H1 (cell line): ENCODE results near the gene MGLL. TPM values are rescaled to one million over a fixed set of nuclear protein-coding genes. Genes with fewer than 3 reads are reported as not detected.

Experiments
- CTCF ChIA-PET: fragments of 300-600 bp; sonication (Branson Sonifier 250); formaldehyde crosslinking; loops from one replicate; lab custom pipeline; 2021; ENCODE audit not compliant: partially characterized antibody; lab: Charles Lee
- POLR2A ChIA-PET: fragments of 300-600 bp; sonication (Branson Sonifier 250); formaldehyde crosslinking; loops from one replicate; lab custom pipeline; 2021; ENCODE audit warnings: inconsistent platforms; ENCODE audit not compliant: partially characterized antibody; lab: Charles Lee
- DNase-seq, 2 experiments: peaks; one replicate each; pipeline versions ENCODE4 v3.0.0 to v3.0.0-alpha.2; 2010 to 2022; ENCODE audit warnings: low spot score in 2 of 2, low read depth in 1 of 2, mixed read lengths in 1 of 2
- FAIRE-seq: peaks from 2 replicates; lab custom pipeline; 2011; peaks lifted over from hg19 to GRCh38; lab: Jason Lieb, UNC
- H2AFZ ChIP-seq: 2 replicates; pipeline ENCODE4 v1.8.1; 2012; ENCODE audit warnings: low read length, inconsistent platforms
- H2AK5ac ChIP-seq: 2 replicates; pipeline ENCODE4 v1.6.1; 2013; ENCODE audit warnings: low read depth, low read length
- H2BK120ac ChIP-seq: replicated peaks from 2 replicates; pipeline ENCODE3; 2013; ENCODE audit warnings: low read depth, low read length, inconsistent platforms
- H2BK12ac ChIP-seq: 2 replicates; pipeline ENCODE4 v1.6.1; 2013; ENCODE audit warnings: low read depth, low read length
- H2BK15ac ChIP-seq: 2 replicates; pipeline ENCODE4 v1.6.1; 2013; ENCODE audit warnings: low read length
- H2BK20ac ChIP-seq: 2 replicates; pipeline ENCODE4 v1.6.1; 2013; ENCODE audit warnings: low read length
- H2BK5ac ChIP-seq: 2 replicates; pipeline ENCODE4 v1.6.1; 2013; ENCODE audit warnings: low read depth, low read length
- H3K14ac ChIP-seq: 2 replicates; pipeline ENCODE4 v1.6.1; 2013; ENCODE audit warnings: inconsistent platforms; ENCODE audit not compliant: insufficient read length
- H3K18ac ChIP-seq: 2 replicates; pipeline ENCODE4 v1.6.1; 2013; ENCODE audit warnings: low read length; ENCODE audit errors: extremely low read depth
- H3K23ac ChIP-seq: 2 replicates; pipeline ENCODE4 v1.6.1; 2013; ENCODE audit warnings: inconsistent platforms; ENCODE audit not compliant: insufficient read length
- H3K23me2 ChIP-seq: 2 replicates; pipeline ENCODE4 v1.6.1; 2013; ENCODE audit warnings: low read depth, low read length
- H3K27ac ChIP-seq: 2 replicates; pipeline ENCODE4 v1.6.1; 2011; ENCODE audit warnings: low read depth, low read length, inconsistent platforms
- H3K27me3 ChIP-seq, 4 experiments: replicated peaks in 1 of 4; 1 replicate in 1 of 4; 2 replicates in 3 of 4; pipeline versions ENCODE4 v1.6.1 to v1.8.1; 2011 to 2013; ENCODE audit warnings: low read length in 3 of 4, mild to moderate bottlenecking in 3 of 4, inconsistent platforms in 2 of 4, mixed read lengths in 2 of 4, moderate library complexity in 1 of 4; ENCODE audit not compliant: control insufficient read depth in 3 of 4, insufficient read depth in 3 of 4; ENCODE audit errors: extremely low read depth in 1 of 4
- H3K36me3 ChIP-seq, 4 experiments: 2 replicates each; pipeline versions ENCODE4 v1.6.1 to v1.8.1; 2011 to 2013; ENCODE audit warnings: mild to moderate bottlenecking in 4 of 4, low read length in 3 of 4, moderate library complexity in 2 of 4, control low read depth in 1 of 4, inconsistent platforms in 1 of 4; ENCODE audit not compliant: insufficient read depth in 4 of 4, control insufficient read depth in 2 of 4
- H3K4ac ChIP-seq: replicated peaks from 2 replicates; pipeline ENCODE3; 2013; ENCODE audit warnings: low read length, low read depth, mixed read lengths, inconsistent platforms; ENCODE audit not compliant: insufficient read length
- H3K4me1 ChIP-seq, 4 experiments: replicated peaks in 1 of 4; 1 replicate in 1 of 4; 2 replicates in 3 of 4; pipeline versions ENCODE4 v1.6.1 to v1.8.1; 2011 to 2013; ENCODE audit warnings: low read length in 3 of 4, inconsistent platforms in 2 of 4, mixed read lengths in 1 of 4; ENCODE audit not compliant: insufficient read depth in 4 of 4, control insufficient read depth in 3 of 4
- H3K4me2 ChIP-seq, 2 experiments: 2 replicates each; pipeline versions ENCODE4 v1.6.1 to v1.8.1; 2011 to 2013; ENCODE audit warnings: low read depth in 2 of 2, low read length in 2 of 2, control low read depth in 1 of 2, inconsistent platforms in 1 of 2, mild to moderate bottlenecking in 1 of 2; ENCODE audit not compliant: insufficient read depth in 1 of 2
- H3K4me3 ChIP-seq, 4 experiments: fragments of 200-600, 300-600 bp in 1 of 4; sonication (generic), shearing (Covaris generic), sonication (Bioruptor Twin) in 1 of 4; 2 replicates each; pipeline versions ENCODE4 v1.5.1 to v1.8.1; 2011 to 2016; ENCODE audit warnings: low read length in 4 of 4, low read depth in 3 of 4, control low read depth in 2 of 4, inconsistent platforms in 2 of 4, mild to moderate bottlenecking in 2 of 4, mixed read lengths in 1 of 4, moderate library complexity in 1 of 4; ENCODE audit not compliant: insufficient read depth in 2 of 4; ENCODE audit errors: extremely low read depth in 1 of 4
- H3K56ac ChIP-seq: replicated peaks from 2 replicates; pipeline ENCODE3; 2013; ENCODE audit warnings: low read depth, mild to moderate bottlenecking, mixed read lengths, low read length, inconsistent platforms; ENCODE audit not compliant: insufficient read length
- H3K79me1 ChIP-seq: 2 replicates; pipeline ENCODE4 v1.6.1; 2013; ENCODE audit warnings: low read depth, low read length, control low read depth
- H3K79me2 ChIP-seq, 2 experiments: 2 replicates each; pipeline versions ENCODE4 v1.6.1 to v1.8.1; 2012 to 2013; ENCODE audit warnings: low read length in 2 of 2, mild to moderate bottlenecking in 2 of 2, inconsistent platforms in 1 of 2; ENCODE audit not compliant: insufficient read depth in 2 of 2, control insufficient read depth in 1 of 2
- H3K9ac ChIP-seq, 4 experiments: replicated peaks in 1 of 4; 1 replicate in 1 of 4; 2 replicates in 3 of 4; pipeline versions ENCODE4 v1.6.1 to v1.8.1; 2011 to 2013; ENCODE audit warnings: low read depth in 3 of 4, low read length in 3 of 4, control low read depth in 2 of 4, mild to moderate bottlenecking in 2 of 4, moderate library complexity in 2 of 4, inconsistent platforms in 1 of 4; ENCODE audit errors: extremely low read depth in 1 of 4
- H3K9me3 ChIP-seq, 2 experiments: 2 replicates each; pipeline versions ENCODE4 v1.6.1 to v1.8.1; 2012 to 2013; ENCODE audit warnings: mild to moderate bottlenecking in 2 of 2, moderate library complexity in 2 of 2, control low read depth in 1 of 2, inconsistent platforms in 1 of 2, low read depth in 1 of 2, low read length in 1 of 2, mixed read lengths in 1 of 2; ENCODE audit not compliant: insufficient read depth in 2 of 2
- H4K20me1 ChIP-seq, 2 experiments: replicated peaks in 1 of 2; 2 replicates each; pipeline versions ENCODE3 to v1.8.1; 2011 to 2013; ENCODE audit warnings: inconsistent platforms in 2 of 2, low read length in 2 of 2, mild to moderate bottlenecking in 1 of 2; ENCODE audit not compliant: insufficient read depth in 2 of 2, control insufficient read depth in 1 of 2
- H4K5ac ChIP-seq: 2 replicates; pipeline ENCODE4 v1.6.1; 2013; ENCODE audit warnings: low read length, low read depth, mixed read lengths, inconsistent platforms; ENCODE audit not compliant: insufficient read length
- H4K8ac ChIP-seq: 2 replicates; pipeline ENCODE4 v1.8.0; 2013; ENCODE audit warnings: mild to moderate bottlenecking, moderate library complexity, low read length, inconsistent platforms; ENCODE audit not compliant: insufficient read depth; ENCODE audit errors: extremely low read depth
- H4K91ac ChIP-seq: replicated peaks from 2 replicates; pipeline ENCODE3; 2013; ENCODE audit warnings: low read length, mixed read lengths, inconsistent platforms; ENCODE audit not compliant: insufficient read length
- BRCA1 ChIP-seq: IDR thresholded peaks from 2 replicates; pipeline ENCODE4 v1.6.1; 2012; ENCODE audit warnings: low read depth, low read length, improper control_type of control experiment
- JUN ChIP-seq: IDR thresholded peaks from 2 replicates; pipeline ENCODE4 v1.6.1; 2011; ENCODE audit warnings: low read depth, mild to moderate bottlenecking, improper control_type of control experiment, low read length
- RAD21 ChIP-seq, 2 experiments: IDR thresholded peaks in 1 of 2; conservative IDR thresholded peaks in 1 of 2; 2 replicates each; pipeline ENCODE4 v1.6.1; 2011; ENCODE audit warnings: low read depth in 2 of 2, low read length in 2 of 2, improper control_type of control experiment in 1 of 2, inconsistent platforms in 1 of 2, mild to moderate bottlenecking in 1 of 2, moderate library complexity in 1 of 2
- WGBS, 2 experiments: shearing (Covaris generic) in 1 of 2; methylation state at CpG; one replicate each; pipeline versions ENCODE4 v1.1.6 to v1.1.7; 2013 to 2015; ENCODE audit warnings: low lambda C conversion rate in 2 of 2, mixed read lengths in 2 of 2, inconsistent platforms in 1 of 2, low coverage in 1 of 2, missing lambda C conversion rate in 1 of 2; ENCODE audit not compliant: insufficient replicate concordance in 2 of 2, insufficient coverage in 1 of 2, insufficient read length in 1 of 2; ENCODE audit errors: extremely low coverage in 1 of 2, missing lambda C conversion rate in 1 of 2; 5-methylcytosine and 5-hydroxymethylcytosine counted together
- polyA plus RNA-seq, 7 experiments: library from polyadenylated mRNA; depleted of rRNA in 3 of 7; stranded (reverse) in 5 of 7; unstranded in 2 of 7; fragments of >200 nt in 5 of 7; fragments of 200-250 nt in 2 of 7; gene quantifications; 1 replicate in 5 of 7; 2 replicates in 1 of 7; 4 replicates in 1 of 7; pipeline versions ENCODE4 v1.2.1 to v1.2.3, GENCODE V29; 2011 to 2013; ENCODE audit warnings: missing spikeins in 2 of 7, mixed read lengths in 2 of 7
- total RNA-seq: library from RNA; stranded (reverse); fragmentation: NEBNext Ultra II Directional; extraction: Animal tissue kit (Norgen Biotek cat#: 25700); gene quantifications from 2 replicates; pipeline ENCODE4 v1.2.1, GENCODE V29; 2021
- TF ChIP-seq, protein P1 (sequence below): IDR thresholded peaks from 2 replicates; pipeline ENCODE4 v1.6.1; 2012; ENCODE audit warnings: inconsistent platforms

Gene MGLL
- total and polyA plus RNA-seq, 2 of the 8 experiments (the other 6 are each of a cell fraction or from before 2014, with no cell fraction given): 0.05 to 0.34 TPM

DNA sequence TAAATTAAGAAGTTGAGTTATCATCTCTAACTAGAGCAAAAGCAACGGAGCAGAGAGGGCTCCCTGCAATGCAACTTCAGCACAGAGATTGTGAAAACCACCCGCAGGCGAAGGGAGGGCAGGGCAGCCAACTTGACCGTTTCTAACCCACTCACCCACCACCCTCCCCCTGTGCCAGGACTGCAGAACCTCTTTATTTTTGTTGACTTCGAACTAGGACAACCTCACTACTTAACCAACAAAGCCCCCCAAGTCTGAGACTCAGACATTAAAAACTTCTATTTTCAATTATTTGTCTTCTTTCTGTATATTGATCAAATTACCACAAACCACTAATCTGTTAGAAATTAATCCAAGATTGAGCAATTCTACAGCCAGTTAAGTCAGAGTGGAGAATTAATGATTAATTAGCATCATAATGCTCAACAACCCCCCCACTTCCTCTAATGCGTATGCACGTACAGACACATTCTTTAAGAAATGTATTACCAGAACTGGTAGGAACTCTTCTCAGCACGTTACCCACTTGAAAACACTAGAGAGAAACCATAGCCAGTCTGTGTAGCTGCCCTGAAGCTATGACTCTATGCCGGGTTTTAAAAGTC is 2.0 kb downstream of the MGLL start:
- H3K4ac ChIP-seq: no peak overlapping the region
- H3K4me2 ChIP-seq: no peak overlapping the region
- H4K8ac ChIP-seq: no peak overlapping the region
- peaks cover 0 to 3% of the 10 kb centered on the region in 2 experiments for H4K20me1 ChIP-seq
- H2BK120ac ChIP-seq: no peak overlapping the region
- no peak overlapping the region for H2BK15ac ChIP-seq
- H3K27ac ChIP-seq: no peak overlapping the region
- H2AFZ ChIP-seq: no peak overlapping the region
- 65% methylated on average over 9 of the region's 9 CpGs; no CpG with 5 or more reads in 1 of the 2 experiments for WGBS, 2 experiments
- peaks cover 11 to 31% (median 25%) of the 10 kb centered on the region in 4 experiments; a peak in 6 of 7 replicates for H3K27me3 ChIP-seq
- H3K14ac ChIP-seq: no peak overlapping the region
- no peak overlapping the region for H2BK5ac ChIP-seq
- FAIRE-seq: no peak
- no peak overlapping the region for H2AK5ac ChIP-seq
- no peaks in the 10 kb centered on the region for H3K79me2 ChIP-seq
- no peak overlapping the region for H4K5ac ChIP-seq
- no peaks in the 10 kb centered on the region for H3K36me3 ChIP-seq
- DNase-seq: no peak
- H3K9me3 ChIP-seq: no peaks in the 10 kb centered on the region
- no peak overlapping the region for H3K56ac ChIP-seq
- no peak overlapping the region for H3K9ac ChIP-seq
- H3K23ac ChIP-seq: no peak overlapping the region
- no peak overlapping the region for H2BK20ac ChIP-seq
- no peaks in the 10 kb centered on the region for H3K79me1 ChIP-seq
- H3K4me1 ChIP-seq: peaks cover 0 to 10% (median 1%) of the 10 kb centered on the region in 4 experiments; a peak in 6 of 7 replicates
- H3K23me2 ChIP-seq: peaks cover 9% of the 10 kb centered on the region; the same call in 1 of the 2 replicates
- ChIA-PET CTCF (interaction anchor here (0.6 to 5.7 kb wide), 11 partner anchors 11 to 141 kb away, joined by 3 to 28 read pairs (median 3); no protein-coding TSS in a partner anchor), POLR2A (interaction anchor here (0.7 kb wide), 1 partner anchor 13 kb away, joined by 3 read pairs; no protein-coding TSS in a partner anchor)
- no peak overlapping the region for H3K4me3 ChIP-seq
- H4K91ac ChIP-seq: no peak overlapping the region
- no peak overlapping the region for H2BK12ac ChIP-seq
- H3K18ac ChIP-seq: no peak overlapping the region
- TF ChIP-seq JUN (no peak), RAD21 (IDR thresholded peaks at IDR 0.05 in 1 of 2, conservative IDR thresholded peaks at IDR 0.05 in 1 of 2; ENCODE audit: low read depth in 2 of 2, low read length in 2 of 2) (peak in 1 of 2 experiments; percentile 2; a peak in 1 of 4 replicates), BRCA1 (no peak)
- TF ChIP-seq, protein P1, sequence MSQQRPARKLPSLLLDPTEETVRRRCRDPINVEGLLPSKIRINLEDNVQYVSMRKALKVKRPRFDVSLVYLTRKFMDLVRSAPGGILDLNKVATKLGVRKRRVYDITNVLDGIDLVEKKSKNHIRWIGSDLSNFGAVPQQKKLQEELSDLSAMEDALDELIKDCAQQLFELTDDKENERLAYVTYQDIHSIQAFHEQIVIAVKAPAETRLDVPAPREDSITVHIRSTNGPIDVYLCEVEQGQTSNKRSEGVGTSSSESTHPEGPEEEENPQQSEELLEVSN: no peak
